ENCODE results near the gene ZFP36L2. TPM values are rescaled to one million over a fixed set of nuclear protein-coding genes. Genes with fewer than 3 reads are reported as not detected.

The ZFP36L2 gene
- total and polyA plus RNA-seq, 9 of the 15 experiments (the other 6 are each of a cell fraction or from before 2014, with no cell fraction given), result 4.1 to 60.6 (median 20.3) TPM

- no peak for TF ChIP-seq KDM5B (IDR thresholded peaks at IDR 0.05; ENCODE audit: insufficient replicate concordance, low read depth, low read length)
- TF ChIP-seq NR3C1 (CRISPR knock-in tag; IDR thresholded peaks at IDR 0.05), result no peak
- TF ChIP-seq FOXJ2 (tag; IDR thresholded peaks at IDR 0.05), result no peak
- TF ChIP-seq FOXP4 (CRISPR knock-in tag; IDR thresholded peaks at IDR 0.05; ENCODE audit: borderline replicate concordance), result no peak
- TF ChIP-seq ZNF121 (CRISPR knock-in tag; conservative IDR thresholded peaks at IDR 0.05), result no peak
- no peak for TF ChIP-seq BMI1 (IDR thresholded peaks at IDR 0.05; ENCODE audit: low read length)
- TF ChIP-seq STAG1 (CRISPR knock-in tag; IDR thresholded peaks at IDR 0.05; ENCODE audit: borderline replicate concordance), result no peak
- TF ChIP-seq ZBTB12 (CRISPR knock-in tag; IDR thresholded peaks at IDR 0.05), result 0 out of 2 replicates have a peak, but pooled peaks have one; percentile 25
- TF ChIP-seq GATAD2B (IDR thresholded peaks at IDR 0.05; ENCODE audit: borderline replicate concordance), result peak; percentile 88
- TF ChIP-seq GABPB1 (CRISPR knock-in tag; IDR thresholded peaks at IDR 0.05), result no peak
- TF ChIP-seq ZNF436 (CRISPR knock-in tag; IDR thresholded peaks at IDR 0.05), result no peak
- TF ChIP-seq COPS2 (conservative IDR thresholded peaks at IDR 0.05), result no peak
- no peak for TF ChIP-seq SNIP1 (IDR thresholded peaks at IDR 0.05; ENCODE audit: low read depth)
- TF ChIP-seq STAT6 (CRISPR knock-in tag; IDR thresholded peaks at IDR 0.05), result no peak
- no peak for TF ChIP-seq ARNT (IDR thresholded peaks at IDR 0.05)
- TF ChIP-seq ETV1 (tag; conservative IDR thresholded peaks at IDR 0.05; ENCODE audit: low read depth), result no peak
- TF ChIP-seq CREB1 (IDR thresholded peaks at IDR 0.05), result peak; percentile 60; the same call in 1 of the 2 replicates
- TF ChIP-seq CREB1 (CRISPR knock-in tag; IDR thresholded peaks at IDR 0.05), result no peak
- TF ChIP-seq ZNF124 (CRISPR knock-in tag; IDR thresholded peaks at IDR 0.05), result no peak
- peak; percentile 55; the same call in 1 of the 2 replicates for TF ChIP-seq MITF (IDR thresholded peaks at IDR 0.05)
Measured at GRCh38 chr2:43190311-43191052, 35.9 kb downstream of the ZFP36L2 start (continued).

Measured in K562 (cell line).